Measurements from ENCODE around the gene SLC17A8.

The SLC17A8 gene

DNA sequence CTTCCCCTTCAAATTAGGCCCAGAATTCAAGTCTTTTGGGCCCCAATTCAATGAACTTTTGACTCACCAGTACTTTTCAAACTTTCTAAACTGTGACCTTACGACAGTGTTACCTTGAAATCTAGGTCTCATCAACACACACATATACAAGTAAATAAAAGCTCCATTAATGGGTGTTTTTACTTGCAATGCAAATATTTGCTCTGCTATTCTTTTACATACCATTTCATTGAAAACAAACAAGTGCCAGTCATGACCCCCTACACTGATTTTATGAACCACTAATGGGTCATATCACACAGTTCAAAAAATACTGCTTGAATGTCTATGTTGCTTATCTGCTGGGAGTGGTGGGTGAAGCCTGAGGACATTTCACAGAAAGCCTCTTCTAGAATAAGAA lies 107.7 kb downstream of the SLC17A8 start:
- Mint-ChIP-seq H3K4me3 (no peak overlapping the region), H3K36me3 (no peaks in the 10 kb centered on the region), H3K9me3 (no peaks in the 10 kb centered on the region), H3K4me1 (no peaks in the 10 kb centered on the region), H3K27me3 (no peaks in the 10 kb centered on the region), H3K27ac (no peak overlapping the region)
- no peak for ATAC-seq

DNA sequence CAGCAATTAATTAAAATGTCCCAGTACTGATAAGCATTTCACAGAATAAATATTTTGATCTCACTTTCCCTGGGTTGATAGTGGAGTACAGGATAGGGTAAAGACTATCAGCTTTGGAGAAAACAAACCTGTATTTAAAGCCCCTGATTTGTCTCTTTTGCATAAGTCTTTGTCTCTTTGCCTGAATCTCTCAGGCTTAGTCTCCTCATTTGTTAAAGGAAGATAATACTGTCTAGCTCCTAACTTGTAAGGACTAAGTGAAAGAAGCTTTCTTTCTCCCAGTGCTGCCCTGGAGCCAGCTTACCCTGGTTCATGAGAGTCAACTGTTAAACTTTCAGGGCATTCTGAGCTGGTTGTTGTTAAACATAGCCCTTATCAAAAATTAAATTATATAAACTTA lies 111.3 kb downstream of the SLC17A8 start:
- ATAC-seq: no peak
- Mint-ChIP-seq H3K27ac (no peak overlapping the region), H3K36me3 (no peaks in the 10 kb centered on the region), H3K4me3 (no peak overlapping the region), H3K27me3 (no peaks in the 10 kb centered on the region), H3K4me1 (no peaks in the 10 kb centered on the region), H3K9me3 (no peaks in the 10 kb centered on the region)

All from stimulated activated memory B cell treated with anti-CD40 and anti-IgM and Interleukin-4, amounts not matched to agents 10 μg/mL and 1 μg/mL and 100 μg/mL, for 72 hours (primary cell).